CD4-positive, alpha-beta T cell treated with Interleukin-15 for 1 hour (primary cell): Measurements from ENCODE around the gene UBR1.
"Not testable (repeated sequence)": the region's sequence is repeated elsewhere in the genome, so short reads cannot be mapped to it uniquely, and the experiment has no call there.

Experiments used
- DNase-seq: peaks from one replicate; pipeline ENCODE4 v3.0.0-alpha.2; 2020

UBR1 gene

GRCh38 chr15:43046484-43046883, 59.4 kb downstream of the UBR1 start:
- DNase-seq, result no peak

DNA sequence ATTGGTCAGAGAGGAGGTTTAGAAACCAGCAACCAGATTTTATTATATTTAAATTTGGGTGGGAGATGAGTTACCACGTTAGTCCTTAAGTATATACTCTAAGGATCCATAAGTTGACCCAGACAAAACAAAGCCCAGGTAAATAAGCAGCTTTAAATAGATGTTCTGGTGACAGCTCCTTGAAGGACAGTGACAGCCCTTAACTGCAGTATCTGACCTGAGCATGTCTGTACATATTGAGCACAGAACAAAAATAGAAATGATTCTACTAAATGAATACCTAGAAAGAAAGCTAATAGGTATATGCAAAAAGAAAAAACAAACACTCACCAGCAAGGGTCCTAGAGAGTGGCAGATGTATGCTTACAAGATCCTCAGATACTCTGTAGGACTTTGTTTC, 63.0 kb downstream of the UBR1 start:
- no peak for DNase-seq

DNA sequence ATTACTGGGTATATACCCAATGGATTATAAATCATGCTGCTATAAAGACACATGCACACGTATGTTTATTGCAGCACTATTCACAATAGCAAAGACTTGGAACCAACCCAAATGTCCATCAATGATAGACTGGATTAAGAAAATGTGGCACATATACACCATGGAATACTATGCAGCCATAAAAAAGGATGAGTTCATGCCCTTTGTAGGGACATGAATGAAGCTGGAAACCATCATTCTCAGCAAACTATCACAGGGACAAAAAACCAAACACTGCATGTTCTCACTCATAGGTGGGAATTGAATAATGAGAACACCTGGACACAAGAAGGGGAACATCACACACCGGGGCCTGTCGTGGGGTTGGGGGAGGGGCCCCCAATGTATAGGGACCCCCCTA, 64.8 kb downstream of the UBR1 start:
- not testable (repeated sequence) for DNase-seq

DNA sequence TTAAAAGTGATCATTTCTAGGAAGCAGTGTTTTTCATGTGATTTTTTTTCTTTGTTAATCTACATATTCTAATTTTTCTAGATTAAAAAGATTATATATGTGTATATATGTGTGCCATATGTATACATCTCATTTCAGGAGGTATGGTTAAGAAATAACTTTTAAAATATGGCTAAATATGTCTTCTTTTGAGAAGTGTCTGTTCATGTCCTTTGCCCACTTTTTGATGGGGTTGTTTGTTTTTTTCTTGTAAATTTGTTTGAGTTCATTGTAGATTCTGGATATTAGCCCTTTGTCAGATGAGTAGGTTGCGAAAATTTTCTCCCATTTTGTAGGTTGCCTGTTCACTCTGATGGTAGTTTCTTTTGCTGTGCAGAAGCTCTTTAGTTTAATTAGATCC, 70.6 kb downstream of the UBR1 start:
- DNase-seq, result not testable (repeated sequence)

DNA sequence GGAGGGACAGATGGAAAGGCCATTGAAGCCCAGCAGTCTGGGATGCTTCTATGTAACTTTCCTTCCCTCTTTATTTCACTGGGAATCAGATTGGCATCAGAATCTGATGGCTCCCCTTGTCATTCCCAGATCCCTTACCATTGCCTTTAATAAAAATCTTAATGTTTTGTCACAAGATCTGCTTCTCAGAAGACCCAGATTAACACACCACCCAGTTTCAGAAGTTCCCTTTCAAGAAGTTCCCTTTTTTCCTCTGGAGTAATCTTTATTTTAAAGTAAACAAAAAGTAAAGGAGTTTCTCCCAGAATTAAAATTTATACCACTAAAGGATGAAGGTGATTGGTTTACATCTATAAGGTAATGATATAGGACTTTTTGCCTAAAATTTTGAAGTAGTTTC, 76.4 kb downstream of the UBR1 start:
- no peak for DNase-seq

- DNase-seq, result no peak
Observed at GRCh38 chr15:43025150-43025549, 80.7 kb downstream of the UBR1 start.

GRCh38 chr15:43014671-43015070, 91.2 kb downstream of the UBR1 start:
- DNase-seq, result not testable (repeated sequence)

GRCh38 chr15:43009206-43009605, 96.6 kb downstream of the UBR1 start:
- no peak for DNase-seq

GRCh38 chr15:43008150-43008549, 97.7 kb downstream of the UBR1 start:
- DNase-seq, result no peak

DNA sequence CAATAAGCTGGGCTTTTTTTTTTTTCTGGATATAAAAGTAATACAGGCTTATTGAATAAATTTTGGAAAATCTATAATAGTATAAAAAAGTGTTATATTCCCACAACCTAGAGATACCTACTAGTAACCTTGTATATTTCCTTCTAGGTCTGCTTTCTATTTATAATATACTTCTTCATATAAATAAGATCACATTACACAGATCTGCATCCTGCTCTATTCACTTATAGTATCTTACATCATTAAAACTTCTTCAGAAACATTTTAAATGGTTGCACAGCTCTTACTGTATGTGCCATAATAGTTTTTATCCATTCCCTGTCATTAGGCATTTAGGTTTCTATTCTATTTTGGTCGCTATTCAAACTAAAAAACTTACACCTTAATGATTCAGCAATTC, 98.3 kb downstream of the UBR1 start:
- DNase-seq, result no peak

- no peak for DNase-seq
Observed at GRCh38 chr15:43006991-43007390, 98.8 kb downstream of the UBR1 start.

- DNase-seq, result not testable (repeated sequence)
Observed at GRCh38 chr15:43004886-43005595, 100.8 kb downstream of the UBR1 start.

DNA sequence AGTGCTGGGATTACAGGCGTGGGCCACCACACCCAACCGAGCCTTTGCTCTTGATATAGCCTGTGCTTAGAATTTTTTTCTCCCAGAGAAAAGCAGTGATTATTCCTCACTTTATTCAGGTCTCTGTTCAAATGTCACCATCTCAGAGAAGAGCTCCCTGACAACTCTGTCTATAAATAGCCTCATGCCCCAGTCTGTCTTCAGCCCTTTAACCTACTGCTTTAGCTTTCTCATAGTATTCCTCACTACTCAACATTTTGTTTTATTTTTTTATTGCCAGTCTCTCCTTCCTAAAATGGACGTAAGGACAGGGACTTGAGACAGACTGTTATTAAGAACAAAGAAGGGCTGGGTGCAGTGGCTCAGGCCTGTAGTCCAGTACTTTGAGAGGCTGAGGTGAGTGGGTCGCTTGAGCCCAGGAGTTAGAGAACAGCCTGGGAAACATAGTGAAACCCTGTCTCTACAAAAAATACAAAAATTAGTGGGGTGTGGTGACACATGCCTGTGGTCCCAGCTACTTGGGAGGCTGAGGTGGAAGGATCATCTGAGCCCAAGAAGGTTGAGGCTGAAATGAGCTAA, 106.5 kb downstream of the UBR1 start:
- no peak for DNase-seq

DNA sequence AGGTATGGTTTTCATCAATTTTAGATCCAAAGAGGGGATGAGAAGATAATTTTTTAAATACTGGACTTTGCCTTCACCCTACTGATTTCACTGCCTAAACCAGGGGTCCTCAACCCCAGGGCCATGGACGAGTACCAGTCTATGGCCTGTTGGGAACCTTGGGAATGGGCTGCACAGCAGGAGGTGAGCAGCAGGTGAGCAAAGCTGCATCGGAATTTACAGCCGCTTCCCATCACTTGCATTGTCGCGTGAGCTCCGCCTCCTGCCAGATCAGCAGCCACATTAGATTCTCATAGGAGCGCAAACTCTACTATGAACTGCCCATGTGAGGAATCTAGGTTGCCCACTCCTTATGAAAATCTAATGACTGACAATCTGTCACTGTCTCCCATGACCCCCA, 109.0 kb downstream of the UBR1 start:
- DNase-seq, result no peak

GRCh38 chr15:42994546-42994945, 111.3 kb downstream of the UBR1 start:
- DNase-seq, result no peak

DNA sequence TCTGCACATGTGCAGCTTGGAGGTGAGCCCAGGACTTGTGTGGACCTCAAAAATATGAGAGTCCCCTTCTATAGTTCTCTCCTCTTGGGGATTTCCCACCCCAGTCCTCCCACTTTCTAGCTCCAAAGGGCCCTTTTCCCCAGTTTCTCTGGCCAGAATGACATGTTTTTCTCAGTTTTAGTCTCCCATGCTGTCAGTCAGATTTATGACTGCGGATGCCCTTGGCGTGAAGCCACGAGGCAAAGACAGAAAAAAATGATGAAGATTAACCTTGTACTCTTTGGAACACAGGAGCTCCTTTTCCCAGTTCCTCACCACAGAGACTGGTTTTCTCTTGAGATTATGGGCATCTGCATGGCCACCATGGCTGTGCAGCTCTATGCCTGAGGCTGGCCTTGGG, 113.2 kb downstream of the UBR1 start:
- DNase-seq, result no peak

GRCh38 chr15:42986693-42987342, 119.0 kb downstream of the UBR1 start:
- DNase-seq, result no peak

DNA sequence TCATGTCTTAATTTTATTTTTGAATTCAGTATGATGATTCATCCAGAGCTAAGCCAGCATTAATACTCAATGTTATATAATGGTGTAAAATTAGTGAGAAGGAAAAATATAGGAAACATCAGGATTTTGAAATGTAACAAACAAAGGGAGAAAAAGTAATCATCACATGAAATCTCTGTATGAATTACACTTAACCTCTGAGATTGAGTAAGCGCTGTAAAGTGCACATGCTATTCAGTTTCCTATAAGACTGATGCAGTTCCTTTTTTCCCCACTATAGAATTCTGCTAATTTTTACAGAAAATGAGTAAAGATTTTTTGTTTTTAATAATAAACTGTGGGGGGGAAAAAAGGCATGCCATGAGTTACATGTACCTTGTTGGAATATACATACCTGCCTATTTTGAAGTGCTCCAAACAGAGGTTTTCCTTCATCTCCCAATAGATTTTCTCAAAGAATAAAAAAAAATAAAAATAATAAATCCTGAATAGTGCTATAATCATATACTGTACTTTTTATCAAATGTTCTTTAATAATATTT, 121.3 kb downstream of the UBR1 start:
- DNase-seq, result no peak

DNA sequence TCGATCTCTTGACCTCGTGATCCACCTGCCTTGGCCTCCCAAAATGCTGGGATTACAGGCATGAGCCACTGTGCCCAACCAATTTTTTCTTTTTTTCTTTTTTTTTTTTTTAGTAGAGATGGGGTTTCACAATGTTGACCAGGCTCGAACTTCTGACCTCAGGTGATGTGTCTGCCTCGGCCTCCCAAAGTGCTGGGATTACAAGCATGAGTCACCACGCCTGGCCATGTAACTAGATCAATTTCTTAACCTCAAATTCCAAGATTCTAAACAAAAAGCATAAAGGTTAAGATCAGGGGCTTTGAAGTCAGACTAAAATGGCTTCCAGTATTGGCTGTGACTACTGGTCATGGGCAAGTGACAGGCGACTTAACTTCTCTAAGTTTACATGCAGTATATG, 126.7 kb downstream of the UBR1 start:
- DNase-seq, result not testable (repeated sequence)

- DNase-seq, result no peak
Observed at GRCh38 chr15:42974202-42974862, 131.5 kb downstream of the UBR1 start.

DNA sequence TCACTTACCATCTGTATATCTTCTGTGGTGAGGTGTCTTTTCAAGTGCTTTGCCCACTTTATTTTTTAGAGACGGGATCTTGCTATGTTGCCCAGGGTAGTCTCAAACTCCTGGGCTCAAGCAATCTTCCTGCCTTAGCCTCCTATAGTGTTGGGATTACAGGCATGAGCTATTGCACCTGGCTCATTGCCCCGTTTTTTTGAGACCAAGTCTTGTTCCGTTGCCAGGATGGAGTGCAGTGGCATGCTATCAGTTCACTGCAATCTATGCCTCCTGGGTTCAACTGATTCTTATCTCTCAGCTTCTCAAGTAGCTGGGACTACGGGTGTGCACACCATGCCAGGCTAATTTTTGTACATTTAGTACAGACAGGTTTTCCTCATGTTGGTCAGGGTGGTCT, 132.7 kb downstream of the UBR1 start:
- no peak for DNase-seq

- no peak for DNase-seq
Observed at GRCh38 chr15:42971830-42972229, 134.0 kb downstream of the UBR1 start.

GRCh38 chr15:42964476-42964875, 141.4 kb downstream of the UBR1 start:
- no peak for DNase-seq

- DNase-seq, result no peak
Observed at GRCh38 chr15:42955518-42955917, 150.3 kb downstream of the UBR1 start.
